Activated gamma-delta T cell (primary cell): ENCODE data around the gene EIF1.
"Not testable (repeated sequence)": the region's sequence is repeated elsewhere in the genome, so short reads cannot be mapped to it uniquely, and the experiment has no call there.

Experiments used
- DNase-seq: peaks from one replicate; lab custom pipeline; 2025; lab: John Stamatoyannopoulos, UW

Gene EIF1

GRCh38 chr17:41678907-41679739, 9.6 kb upstream of the EIF1 start:
- no peak for DNase-seq

GRCh38 chr17:41679740-41680425, 8.8 kb upstream of the EIF1 start:
- DNase-seq = no peak

- no peak for DNase-seq
Measured at GRCh38 chr17:41680426-41681040, 8.2 kb upstream of the EIF1 start.

- no peak for DNase-seq
Measured at GRCh38 chr17:41681776-41682175, 6.9 kb upstream of the EIF1 start.

GRCh38 chr17:41682631-41683030, 6.1 kb upstream of the EIF1 start:
- no peak for DNase-seq

- DNase-seq = no peak
Measured at GRCh38 chr17:41683441-41684007, 5.2 kb upstream of the EIF1 start.

GRCh38 chr17:41684035-41684434, 4.7 kb upstream of the EIF1 start:
- no peak for DNase-seq

GRCh38 chr17:41685753-41686152, 2.9 kb upstream of the EIF1 start:
- DNase-seq = not testable (repeated sequence)

- DNase-seq = no peak
Measured at GRCh38 chr17:41686281-41686680, 2.4 kb upstream of the EIF1 start.

GRCh38 chr17:41687828-41688640, 651 bp upstream of the EIF1 start:
- no peak for DNase-seq

GRCh38 chr17:41689497-41690299, 1.0 kb downstream of the EIF1 start:
- no peak for DNase-seq

GRCh38 chr17:41690497-41690896, 1.8 kb downstream of the EIF1 start:
- DNase-seq = no peak

GRCh38 chr17:41691031-41691777, 2.5 kb downstream of the EIF1 start:
- no peak for DNase-seq

- DNase-seq = no peak
Measured at GRCh38 chr17:41692722-41693521, 4.2 kb downstream of the EIF1 start.

- DNase-seq = no peak
Measured at GRCh38 chr17:41695134-41695661, 6.5 kb downstream of the EIF1 start.

GRCh38 chr17:41695954-41696757, 7.5 kb downstream of the EIF1 start:
- DNase-seq = no peak

GRCh38 chr17:41697122-41697962, 8.7 kb downstream of the EIF1 start:
- DNase-seq = no peak
